ENCODE data around the gene TXLNA. TPM values are rescaled to one million over a fixed set of nuclear protein-coding genes. Genes with fewer than 3 reads are reported as not detected.

Gene TXLNA
- total RNA-seq, 3 donors from 2014 or later = 31.0 to 45.2 (median 39.3) TPM

GRCh38 chr1:32208469-32208868 lies 29.0 kb downstream of the TXLNA start:
- intact Hi-C loops (cut with DNase I, micrococcal nuclease) = no loop called here

DNA sequence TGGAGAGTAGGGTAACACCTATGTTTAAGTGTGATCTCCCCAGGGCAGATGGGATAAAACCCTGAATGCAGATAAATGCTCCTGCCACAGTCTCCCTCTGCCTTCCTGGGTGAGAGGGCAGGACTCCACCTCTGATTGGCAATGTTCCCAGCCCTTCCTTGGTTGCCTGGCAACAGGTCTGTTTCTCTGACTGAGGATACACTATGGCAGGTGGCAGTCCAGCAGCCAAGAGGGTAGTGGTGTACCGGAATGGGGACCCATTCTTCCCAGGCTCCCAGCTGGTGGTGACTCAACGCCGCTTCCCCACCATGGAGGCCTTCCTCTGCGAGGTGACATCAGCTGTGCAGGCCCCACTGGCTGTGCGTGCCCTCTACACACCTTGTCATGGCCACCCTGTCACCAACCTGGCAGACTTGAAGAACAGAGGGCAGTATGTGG lies 29.4 kb downstream of the TXLNA start, which contains the start of gene DCDC2B:
Gene DCDC2B (plus strand): TSS at position 199 of the 438 bp plus-strand sequence. CDS start 5 bp downstream, at position 204.
- no peak for TF ChIP-seq CTCF (IDR thresholded peaks at IDR 0.05)
- peak; percentile 89 to 96 (median 91) for DNase-seq
- peak; percentile 81 for ATAC-seq
- peaks cover 16% of the 10 kb centered on the region for H3K4me1 ChIP-seq (ENCODE audit: low read depth)
- H3K36me3 ChIP-seq (ENCODE audit: low read depth) = no peaks in the 10 kb centered on the region
- intact Hi-C loops (cut with DNase I, micrococcal nuclease) = no loop called here
- H3K9me3 ChIP-seq = no peaks in the 10 kb centered on the region
- H3K4me3 ChIP-seq = no peak within 1 kb of the TSS

More at GRCh38 chr1:32208469-32208868, 29.0 kb downstream of the TXLNA start:
- ATAC-seq = peak; percentile 16
- Histone ChIP-seq H3K4me3 (no peak overlapping the region), H3K9me3 (no peaks in the 10 kb centered on the region), H3K36me3 (ENCODE audit: low read depth) (no peaks in the 10 kb centered on the region), H3K4me1 (ENCODE audit: low read depth) (peaks cover 16% of the 10 kb centered on the region)
- no peak for DNase-seq
- no peak for TF ChIP-seq CTCF (IDR thresholded peaks at IDR 0.05)

DNA sequence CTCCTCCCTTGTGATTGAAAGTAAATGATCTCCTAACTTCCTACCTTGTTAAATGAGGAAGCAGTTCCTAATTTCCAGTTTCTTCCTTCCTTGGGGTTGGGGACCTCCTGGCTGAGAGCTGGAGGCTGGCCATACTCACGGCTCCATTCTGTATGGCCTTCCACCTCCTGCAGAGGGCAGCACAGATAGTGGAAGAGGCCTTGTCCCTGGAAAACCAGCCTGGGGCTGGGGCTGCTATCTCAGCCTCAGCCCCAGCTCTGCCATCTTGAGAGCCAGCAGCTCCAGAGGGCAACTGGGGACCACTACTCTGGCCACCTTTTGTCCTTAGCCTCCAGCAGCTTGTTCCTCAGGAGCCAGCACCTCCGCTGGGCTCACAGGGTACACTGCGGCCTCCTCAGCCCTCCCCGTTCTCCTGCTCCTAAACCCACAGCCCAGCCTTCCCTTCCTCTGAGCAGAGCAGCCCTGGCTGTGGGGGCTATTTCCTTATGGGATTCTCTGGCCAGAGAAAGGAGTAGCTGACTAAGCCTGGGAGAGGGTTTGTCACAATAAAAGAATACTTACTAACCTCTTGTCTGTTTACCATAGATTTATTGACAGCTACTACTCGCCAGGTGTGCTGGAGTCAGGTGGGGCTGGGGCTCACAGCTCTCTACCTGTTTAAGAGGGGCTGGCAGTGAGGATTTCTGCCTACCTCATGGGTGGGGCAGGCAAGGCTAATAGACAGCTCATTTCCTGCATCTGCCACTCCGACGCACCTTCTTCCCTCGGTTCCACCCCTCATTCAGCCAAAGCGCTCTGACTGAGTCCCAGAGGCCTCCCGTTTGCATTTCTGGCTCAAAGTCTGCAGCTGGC lies 36.4 kb downstream of the TXLNA start:
- TF ChIP-seq CTCF (IDR thresholded peaks at IDR 0.05) = peak; percentile 33
- Histone ChIP-seq H3K4me1 (ENCODE audit: low read depth) (peaks cover 20% of the 10 kb centered on the region), H3K4me3 (no peak overlapping the region), H3K9me3 (no peaks in the 10 kb centered on the region), H3K36me3 (ENCODE audit: low read depth) (no peaks in the 10 kb centered on the region)
- ATAC-seq (peak; percentile 87), DNase-seq (peak; percentile 77 to 83 (median 78))
- intact Hi-C loops (cut with DNase I, micrococcal nuclease) = no loop called here

GRCh38 chr1:32216566-32216965 lies 37.1 kb downstream of the TXLNA start:
- intact Hi-C loops (cut with DNase I, micrococcal nuclease) = no loop called here
- no peak for ATAC-seq
- Histone ChIP-seq H3K9me3 (no peaks in the 10 kb centered on the region), H3K36me3 (ENCODE audit: low read depth) (no peaks in the 10 kb centered on the region), H3K4me1 (ENCODE audit: low read depth) (peaks cover 27% of the 10 kb centered on the region), H3K4me3 (no peak overlapping the region)
- TF ChIP-seq CTCF (IDR thresholded peaks at IDR 0.05) = no peak
- no peak for DNase-seq

DNA sequence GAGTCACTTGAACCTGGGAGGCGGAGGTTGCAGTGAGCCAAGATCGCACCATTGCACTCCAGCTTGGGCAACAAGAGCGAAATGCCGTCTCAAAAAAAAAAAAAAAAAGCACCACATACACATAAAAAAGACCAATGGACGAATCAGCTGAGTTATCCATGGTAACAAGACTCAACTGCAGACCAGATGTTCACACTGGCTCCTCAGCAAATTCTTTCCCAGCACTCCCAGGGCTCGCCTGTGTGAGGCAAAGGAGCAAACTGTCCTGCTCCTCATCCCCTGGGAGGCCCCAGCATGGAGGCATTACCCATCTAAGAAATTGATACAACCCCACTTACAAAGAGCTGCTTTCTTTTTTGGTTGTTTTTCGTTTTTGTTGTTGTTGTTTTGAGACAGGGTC lies 39.5 kb downstream of the TXLNA start:
- DNase-seq = no peak
- Histone ChIP-seq H3K4me3 (no peak overlapping the region), H3K36me3 (ENCODE audit: low read depth) (no peaks in the 10 kb centered on the region), H3K4me1 (ENCODE audit: low read depth) (peaks cover 39% of the 10 kb centered on the region), H3K9me3 (no peaks in the 10 kb centered on the region)
- no peak for TF ChIP-seq CTCF (IDR thresholded peaks at IDR 0.05)
- ATAC-seq = no peak
- intact Hi-C loops (cut with DNase I, micrococcal nuclease) = no loop called here
